Limb (tissue), 2 donors: ENCODE measurements around the gene RANBP17.

Experiments
- DNase-seq, 2 donors: peaks; one replicate each; pipeline ENCODE4 v3.0.0-alpha.2; 2016; ENCODE audit errors: extremely low spot score in 2 of 2

The RANBP17 gene

GRCh38 chr5:171315386-171315891 lies 453.6 kb downstream of the RANBP17 start:
- DNase-seq, result no peak

DNA sequence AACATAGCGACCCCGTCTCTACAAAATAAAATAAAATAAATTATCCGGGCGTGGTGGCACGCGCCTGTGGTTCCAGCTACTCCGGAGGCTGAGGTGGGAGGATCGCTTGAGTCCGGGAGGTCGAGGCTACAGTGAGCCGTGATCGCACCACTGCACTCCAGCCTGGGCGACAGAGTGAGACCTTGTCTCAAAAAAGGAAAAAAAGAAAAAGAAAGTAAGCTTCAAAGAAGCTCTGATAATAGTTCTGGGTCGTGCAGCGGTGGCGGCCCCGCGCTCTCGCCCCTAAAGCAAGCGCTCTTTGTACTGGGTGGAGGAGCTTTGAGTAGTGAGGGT lies 454.1 kb downstream of the RANBP17 start:
- DNase-seq, result no peak

DNA sequence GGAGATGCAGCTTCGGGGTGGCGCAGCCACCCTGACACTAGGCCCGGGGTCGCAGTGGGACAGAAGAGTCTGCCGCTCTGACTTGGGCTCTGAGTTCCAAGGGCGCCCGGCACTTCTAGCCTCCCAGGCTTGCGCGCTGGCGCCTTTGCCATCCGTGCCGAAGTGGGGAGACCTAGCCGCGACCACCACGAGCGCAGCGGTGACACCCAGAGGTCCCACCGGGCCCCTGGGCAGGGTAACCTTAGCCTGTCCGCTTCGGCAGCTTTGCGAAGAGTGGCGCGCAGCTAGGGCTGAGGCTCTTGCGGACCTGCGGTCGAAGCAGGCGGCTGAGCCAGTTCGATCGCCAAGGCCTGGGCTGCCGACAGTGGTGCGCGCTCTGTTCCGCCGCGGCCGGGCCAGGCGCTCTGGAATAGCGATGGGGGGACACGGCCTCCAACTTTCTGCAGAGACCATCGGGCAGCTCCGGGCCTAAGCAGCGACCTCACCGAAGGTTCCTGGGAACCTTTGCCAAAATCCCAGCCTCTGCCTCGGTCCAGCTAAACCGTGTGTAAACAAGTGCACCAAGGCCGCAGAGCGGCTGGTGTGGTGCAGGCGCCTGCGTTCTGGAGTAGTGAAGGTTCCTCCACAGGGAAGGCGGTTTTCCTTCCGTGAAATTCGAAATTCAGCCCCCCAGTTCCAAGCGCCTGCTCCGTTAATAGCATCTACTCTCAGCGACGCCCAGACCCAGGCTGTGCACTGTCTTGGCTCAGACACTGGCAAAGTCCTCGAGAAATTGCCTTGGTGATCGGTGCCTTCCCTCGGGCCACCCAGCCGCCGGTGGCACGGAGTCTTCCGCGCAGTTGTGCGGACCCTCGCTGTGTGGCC lies 454.7 kb downstream of the RANBP17 start:
- peak in 1 of 2 donors; percentile 60 for DNase-seq

DNA sequence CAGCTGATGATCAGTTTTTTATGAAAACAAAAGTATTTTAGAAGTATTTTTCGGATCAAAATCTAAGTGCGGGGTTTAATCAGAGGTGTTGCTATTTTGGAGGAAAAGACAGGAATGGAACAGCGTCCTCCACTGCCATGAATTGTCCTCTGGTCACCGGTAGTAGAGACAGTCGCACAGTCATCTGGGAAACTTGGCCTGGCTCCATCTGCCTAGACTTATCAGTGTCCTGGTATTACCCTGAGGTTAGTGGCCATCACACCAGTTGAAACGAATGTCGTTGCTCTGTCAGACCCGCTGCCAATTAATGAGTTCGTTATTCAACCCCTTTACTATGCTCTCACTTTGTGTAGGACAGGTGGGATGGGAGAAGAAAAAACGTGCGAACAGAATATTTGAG lies 455.4 kb downstream of the RANBP17 start:
- no peak for DNase-seq

GRCh38 chr5:171318026-171318425 lies 456.2 kb downstream of the RANBP17 start:
- DNase-seq, result no peak

DNA sequence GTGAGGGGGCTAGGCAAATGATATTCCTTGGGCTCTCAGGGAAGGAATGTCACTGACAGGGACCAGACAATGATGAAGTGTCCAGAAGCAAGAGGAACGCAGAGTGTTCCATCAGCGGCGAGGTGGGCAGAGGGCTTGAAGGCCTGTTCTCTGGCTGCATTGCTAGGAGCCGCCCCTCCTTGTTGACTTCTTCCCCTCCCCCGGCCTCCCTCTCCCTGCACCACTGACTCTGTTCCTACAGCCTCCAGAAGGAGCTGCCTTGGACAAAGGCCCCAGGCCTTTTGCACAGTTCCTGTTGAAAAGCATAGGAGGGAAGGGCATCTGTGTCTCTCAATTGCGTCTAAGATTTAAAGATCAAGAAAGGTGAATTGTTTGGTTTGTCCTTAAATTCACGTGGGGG lies 459.6 kb downstream of the RANBP17 start:
- DNase-seq, result no peak

- DNase-seq, result no peak
These were observed 460.7 kb downstream of the RANBP17 start for GRCh38 chr5:171322527-171322926.

- no peak for DNase-seq
These were observed 461.2 kb downstream of the RANBP17 start for GRCh38 chr5:171323007-171323406.

- no peak for DNase-seq
These were observed 462.2 kb downstream of the RANBP17 start for GRCh38 chr5:171323806-171324632.

DNA sequence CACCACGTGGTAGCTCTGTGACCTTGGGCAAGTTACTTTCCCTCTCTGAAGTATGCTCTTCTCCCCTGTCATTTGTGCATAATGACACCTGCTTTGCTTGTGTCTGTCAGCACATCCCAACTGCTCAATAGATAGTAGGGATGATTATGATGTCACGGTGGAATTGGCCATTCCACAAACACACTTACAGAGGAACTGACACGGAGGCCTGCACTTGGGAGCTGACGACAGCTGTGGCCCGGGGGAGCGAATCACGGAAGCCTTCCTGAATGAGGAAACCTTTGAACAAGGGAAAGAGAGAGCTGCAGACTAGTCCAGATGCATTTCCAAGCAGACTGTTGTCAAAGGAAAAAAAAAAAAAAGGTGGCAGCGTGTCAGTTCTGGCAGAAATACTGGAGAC lies 468.2 kb downstream of the RANBP17 start:
- no peak for DNase-seq

GRCh38 chr5:171335616-171336015 lies 473.8 kb downstream of the RANBP17 start:
- no peak for DNase-seq

GRCh38 chr5:171336521-171337209 lies 474.8 kb downstream of the RANBP17 start:
- peak; percentile 71 to 73 for DNase-seq

DNA sequence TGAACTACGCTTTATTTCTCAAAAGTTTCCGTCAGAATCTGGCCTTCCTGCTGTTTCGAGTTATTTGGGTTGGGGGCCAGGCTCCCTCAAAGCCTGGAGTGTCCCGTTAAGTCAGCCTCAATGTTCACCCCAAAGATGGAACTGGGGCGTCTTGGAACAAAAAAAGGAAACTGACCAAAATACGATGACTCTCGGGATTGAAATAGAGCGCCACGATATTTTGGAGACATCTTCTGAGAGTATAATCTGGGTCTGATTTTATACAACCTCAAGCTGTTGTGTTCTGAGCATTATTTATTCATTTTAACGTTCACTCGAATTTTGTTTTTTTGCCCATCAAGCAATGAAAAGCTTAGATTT lies 475.4 kb downstream of the RANBP17 start:
- no peak for DNase-seq

- no peak for DNase-seq
These were observed 478.2 kb downstream of the RANBP17 start for GRCh38 chr5:171340042-171340441.

- no peak for DNase-seq
These were observed 478.7 kb downstream of the RANBP17 start for GRCh38 chr5:171340491-171340890.

GRCh38 chr5:171342362-171343111 lies 480.7 kb downstream of the RANBP17 start:
- DNase-seq, result peak in 1 of 2 donors; percentile 59

- DNase-seq, result no peak
These were observed 483.3 kb downstream of the RANBP17 start for GRCh38 chr5:171344936-171345608.
